K562 (cell line): ENCODE measurements around the gene GCDH. TPM values are rescaled to one million over a fixed set of nuclear protein-coding genes. Genes with fewer than 3 reads are reported as not detected.

Experiments used
- ARNT ChIP-seq, 2 experiments: fragments of 450-650 bp; IDR thresholded peaks; 2 replicates each; pipeline ENCODE4 v1.6.1; 2016; ENCODE audit warnings: mild to moderate bottlenecking in 1 of 2
- CBFA2T2 ChIP-seq: fragments of 450-650 bp; conservative IDR thresholded peaks from 2 replicates; pipeline ENCODE4 v1.6.1; 2017; ENCODE audit warnings: mild to moderate bottlenecking
- NRF1 ChIP-seq, 2 experiments: fragments of 450-650 bp; IDR thresholded peaks in 1 of 2; conservative IDR thresholded peaks in 1 of 2; 2 replicates each; pipeline ENCODE4 v1.6.1; 2014; ENCODE audit warnings: mild to moderate bottlenecking in 2 of 2
- POLR3A ChIP-seq: IDR thresholded peaks from 2 replicates; pipeline ENCODE4 v1.6.1; 2011; ENCODE audit warnings: borderline replicate concordance, mild to moderate bottlenecking, moderate library complexity; ENCODE audit not compliant: insufficient read length, insufficient read depth; ENCODE audit errors: extremely low read depth
- RBM22 ChIP-seq: fragments of 200-400 bp; formaldehyde crosslinking; IDR thresholded peaks from 2 replicates; pipeline ENCODE4 v1.6.1; 2018; ENCODE audit warnings: low read length, low read depth; ENCODE audit not compliant: poor library complexity, severe bottlenecking
- RBM34 ChIP-seq: fragments of 200-400 bp; formaldehyde crosslinking; IDR thresholded peaks from 2 replicates; pipeline ENCODE4 v1.6.1; 2018; ENCODE audit warnings: low read length, borderline replicate concordance; ENCODE audit not compliant: insufficient read depth
- STAT5A ChIP-seq: IDR thresholded peaks from 2 replicates; pipeline ENCODE4 v1.6.1; 2012; ENCODE audit warnings: low read length, inconsistent platforms, borderline replicate concordance
- YBX1 ChIP-seq: fragments of 450-650 bp; IDR thresholded peaks from 2 replicates; pipeline ENCODE4 v1.7.1; 2016; ENCODE audit warnings: mild to moderate bottlenecking
- YY1 ChIP-seq, 3 experiments: IDR thresholded peaks; 2 replicates each; pipeline ENCODE4 v1.6.1; 2011; ENCODE audit warnings: low read length in 2 of 3, mild to moderate bottlenecking in 2 of 3, moderate library complexity in 2 of 3, borderline replicate concordance in 1 of 3, control low read depth in 1 of 3, low read depth in 1 of 3; ENCODE audit not compliant: insufficient read depth in 3 of 3, insufficient replicate concordance in 2 of 3, control insufficient read depth in 1 of 3, insufficient read length in 1 of 3; ENCODE audit errors: extremely low read depth in 1 of 3
- ZNF121 ChIP-seq: sonication (generic); formaldehyde crosslinking; conservative IDR thresholded peaks from 2 replicates; pipeline ENCODE4 v1.8.0; 2022; ENCODE audit warnings: missing genetic modification reagents
- ZNF124 ChIP-seq: sonication (generic); formaldehyde crosslinking; IDR thresholded peaks from 2 replicates; pipeline ENCODE4 v1.8.1; 2022; ENCODE audit warnings: missing genetic modification reagents
- ZNF717 ChIP-seq: fragments of 250-450 bp; sonication (Bioruptor Pico); IDR thresholded peaks from 2 replicates; pipeline ENCODE4 v1.5.0; 2021
- polyA plus RNA-seq, 8 experiments: library from polyadenylated mRNA; depleted of rRNA in 4 of 8; stranded (reverse) in 5 of 8; unstranded in 3 of 8; fragments of >200 nt; fragmentation: Nextera tagmentation in 2 of 8; fragmentation: Illumina TruSeq in 1 of 8; extraction: Ambion mirVana in 2 of 8; extraction: Trizol in 1 of 8; gene quantifications; 2 replicates each; pipeline versions ENCODE4 v1.2.1 to v1.2.3, GENCODE V29; 2011 to 2014; ENCODE audit warnings: inconsistent platforms in 1 of 8, missing spikeins in 1 of 8
- total RNA-seq, 7 experiments: library from RNA; depleted of rRNA in 6 of 7; stranded (reverse); fragments of >200 nt in 6 of 7; fragmentation: Illumina TruSeq in 2 of 7; extraction: Trizol in 2 of 7; gene quantifications; 2 replicates each; pipeline versions ENCODE4 v1.2.1 to v1.2.3, GENCODE V29; 2011 to 2021; ENCODE audit warnings: low replicate concordance in 1 of 7
- TF ChIP-seq, protein P1 (sequence below): sonication (generic); formaldehyde crosslinking; IDR thresholded peaks from 2 replicates; pipeline ENCODE4 v1.8.1; 2023; ENCODE audit warnings: mild to moderate bottlenecking, missing genetic modification reagents
- TF ChIP-seq, protein P2 (sequence below): fragments of 250-450 bp; sonication (Bioruptor Pico); IDR thresholded peaks from 2 replicates; pipeline ENCODE4 v1.4.0; 2020; ENCODE audit warnings: mild to moderate bottlenecking
- TF ChIP-seq, protein P3 (sequence below): fragments of 450-650 bp; IDR thresholded peaks from 2 replicates; pipeline ENCODE4 v1.6.1; 2016; ENCODE audit warnings: low read depth, mild to moderate bottlenecking, moderate library complexity
- TF ChIP-seq, protein P4 (sequence below): fragments of 250-450 bp; sonication (Bioruptor Pico); IDR thresholded peaks from 2 replicates; pipeline ENCODE4 v1.8.0; 2022; ENCODE audit warnings: moderate library complexity, mild to moderate bottlenecking, inconsistent platforms
- TF ChIP-seq, protein P5 (sequence below): fragments of 450-650 bp; IDR thresholded peaks from 2 replicates; pipeline ENCODE4 v1.6.1; 2017; ENCODE audit warnings: antibody characterized with exemption, mild to moderate bottlenecking

GCDH gene
- total and polyA plus RNA-seq, 9 of the 15 experiments (the other 6 are each of a cell fraction or from before 2014, with no cell fraction given) = 2.9 to 50.8 (median 19.1) TPM

DNA sequence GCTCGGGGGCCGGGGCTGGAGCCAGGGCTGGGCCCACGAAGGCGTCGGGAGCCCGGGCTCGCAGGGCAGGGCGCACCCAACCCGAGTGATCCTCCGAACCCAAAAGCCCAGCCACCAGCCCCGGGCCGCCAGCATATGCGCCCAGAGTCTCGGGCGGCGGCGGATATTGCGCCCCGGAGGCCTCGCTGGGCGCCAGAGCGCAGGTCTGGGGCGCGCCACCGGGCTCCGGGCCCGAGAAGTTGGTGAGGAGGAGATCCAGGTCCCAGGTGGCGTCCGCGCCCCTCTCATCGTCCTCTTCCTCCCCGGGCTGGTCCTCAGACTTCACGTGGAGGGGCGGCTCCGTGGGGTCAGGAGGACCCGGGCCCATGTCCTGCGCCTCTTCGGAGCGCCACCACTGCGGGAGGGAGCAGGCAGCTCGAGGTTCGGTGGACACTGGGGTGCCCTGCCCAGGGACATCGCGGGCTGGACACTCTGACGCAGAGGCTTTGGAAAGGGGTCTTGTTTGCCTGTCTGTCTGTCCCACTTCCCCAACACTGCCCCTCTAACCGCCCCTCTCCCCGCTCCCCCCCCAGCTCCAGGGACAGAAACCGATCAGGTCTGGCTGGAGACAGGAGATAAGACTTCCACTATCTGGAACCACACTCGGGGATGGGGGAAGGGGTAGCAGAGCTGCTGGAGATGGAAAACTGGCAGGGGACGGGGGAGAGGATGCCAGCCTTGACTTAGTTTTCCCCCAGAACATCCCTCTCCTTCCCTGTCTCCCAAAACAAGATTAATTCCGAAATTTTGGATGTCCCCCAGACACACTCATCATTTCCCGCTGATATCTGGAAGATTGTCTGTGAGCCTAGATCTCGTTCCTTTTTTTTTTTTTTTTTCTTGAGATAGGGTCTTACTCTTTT, 5.0 kb upstream of the GCDH start (continued):
- no peak for TF ChIP-seq YY1 (IDR thresholded peaks at IDR 0.05; ENCODE audit: borderline replicate concordance in 1 of 3, control insufficient read depth in 1 of 3, extremely low read depth in 1 of 3, insufficient read depth in 3 of 3, insufficient read length in 1 of 3, insufficient replicate concordance in 2 of 3, low read depth in 1 of 3, low read length in 2 of 3)
- TF ChIP-seq POLR3A = no peak
- no peak for TF ChIP-seq YBX1
- no peak for TF ChIP-seq ZNF121 (CRISPR knock-in tag)
- peak; percentile 78 for TF ChIP-seq STAT5A
- TF ChIP-seq ZNF717 (CRISPR knock-in tag) = no peak
- TF ChIP-seq, protein P1, sequence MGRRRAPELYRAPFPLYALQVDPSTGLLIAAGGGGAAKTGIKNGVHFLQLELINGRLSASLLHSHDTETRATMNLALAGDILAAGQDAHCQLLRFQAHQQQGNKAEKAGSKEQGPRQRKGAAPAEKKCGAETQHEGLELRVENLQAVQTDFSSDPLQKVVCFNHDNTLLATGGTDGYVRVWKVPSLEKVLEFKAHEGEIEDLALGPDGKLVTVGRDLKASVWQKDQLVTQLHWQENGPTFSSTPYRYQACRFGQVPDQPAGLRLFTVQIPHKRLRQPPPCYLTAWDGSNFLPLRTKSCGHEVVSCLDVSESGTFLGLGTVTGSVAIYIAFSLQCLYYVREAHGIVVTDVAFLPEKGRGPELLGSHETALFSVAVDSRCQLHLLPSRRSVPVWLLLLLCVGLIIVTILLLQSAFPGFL (CRISPR knock-in tag) = no peak
- TF ChIP-seq, protein P2, sequence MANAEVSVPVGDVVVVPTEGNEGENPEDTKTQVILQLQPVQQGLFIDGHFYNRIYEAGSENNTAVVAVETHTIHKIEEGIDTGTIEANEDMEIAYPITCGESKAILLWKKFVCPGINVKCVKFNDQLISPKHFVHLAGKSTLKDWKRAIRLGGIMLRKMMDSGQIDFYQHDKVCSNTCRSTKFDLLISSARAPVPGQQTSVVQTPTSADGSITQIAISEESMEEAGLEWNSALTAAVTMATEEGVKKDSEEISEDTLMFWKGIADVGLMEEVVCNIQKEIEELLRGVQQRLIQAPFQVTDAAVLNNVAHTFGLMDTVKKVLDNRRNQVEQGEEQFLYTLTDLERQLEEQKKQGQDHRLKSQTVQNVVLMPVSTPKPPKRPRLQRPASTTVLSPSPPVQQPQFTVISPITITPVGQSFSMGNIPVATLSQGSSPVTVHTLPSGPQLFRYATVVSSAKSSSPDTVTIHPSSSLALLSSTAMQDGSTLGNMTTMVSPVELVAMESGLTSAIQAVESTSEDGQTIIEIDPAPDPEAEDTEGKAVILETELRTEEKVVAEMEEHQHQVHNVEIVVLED (CRISPR knock-in tag) = no peak
- TF ChIP-seq ZNF124 (CRISPR knock-in tag) = no peak
- no peak for TF ChIP-seq NRF1 (conservative IDR thresholded peaks at IDR 0.05 in 1 of 2, IDR thresholded peaks at IDR 0.05 in 1 of 2)
- TF ChIP-seq, protein P3, sequence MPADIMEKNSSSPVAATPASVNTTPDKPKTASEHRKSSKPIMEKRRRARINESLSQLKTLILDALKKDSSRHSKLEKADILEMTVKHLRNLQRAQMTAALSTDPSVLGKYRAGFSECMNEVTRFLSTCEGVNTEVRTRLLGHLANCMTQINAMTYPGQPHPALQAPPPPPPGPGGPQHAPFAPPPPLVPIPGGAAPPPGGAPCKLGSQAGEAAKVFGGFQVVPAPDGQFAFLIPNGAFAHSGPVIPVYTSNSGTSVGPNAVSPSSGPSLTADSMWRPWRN = 0 out of 2 replicates have a peak, but pooled peaks have one; percentile 52
- TF ChIP-seq, protein P4, sequence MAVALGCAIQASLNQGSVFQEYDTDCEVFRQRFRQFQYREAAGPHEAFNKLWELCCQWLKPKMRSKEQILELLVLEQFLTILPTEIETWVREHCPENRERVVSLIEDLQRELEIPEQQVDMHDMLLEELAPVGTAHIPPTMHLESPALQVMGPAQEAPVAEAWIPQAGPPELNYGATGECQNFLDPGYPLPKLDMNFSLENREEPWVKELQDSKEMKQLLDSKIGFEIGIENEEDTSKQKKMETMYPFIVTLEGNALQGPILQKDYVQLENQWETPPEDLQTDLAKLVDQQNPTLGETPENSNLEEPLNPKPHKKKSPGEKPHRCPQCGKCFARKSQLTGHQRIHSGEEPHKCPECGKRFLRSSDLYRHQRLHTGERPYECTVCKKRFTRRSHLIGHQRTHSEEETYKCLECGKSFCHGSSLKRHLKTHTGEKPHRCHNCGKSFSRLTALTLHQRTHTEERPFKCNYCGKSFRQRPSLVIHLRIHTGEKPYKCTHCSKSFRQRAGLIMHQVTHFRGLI (CRISPR knock-in tag) = no peak
- TF ChIP-seq RBM22 = no peak
- no peak for TF ChIP-seq RBM34
- TF ChIP-seq ARNT (IDR thresholded peaks at IDR 0.05) = peak; percentile 62 to 73; a peak in 3 of 4 replicates
- TF ChIP-seq CBFA2T2 = peak; percentile 93
- TF ChIP-seq, protein P5, sequence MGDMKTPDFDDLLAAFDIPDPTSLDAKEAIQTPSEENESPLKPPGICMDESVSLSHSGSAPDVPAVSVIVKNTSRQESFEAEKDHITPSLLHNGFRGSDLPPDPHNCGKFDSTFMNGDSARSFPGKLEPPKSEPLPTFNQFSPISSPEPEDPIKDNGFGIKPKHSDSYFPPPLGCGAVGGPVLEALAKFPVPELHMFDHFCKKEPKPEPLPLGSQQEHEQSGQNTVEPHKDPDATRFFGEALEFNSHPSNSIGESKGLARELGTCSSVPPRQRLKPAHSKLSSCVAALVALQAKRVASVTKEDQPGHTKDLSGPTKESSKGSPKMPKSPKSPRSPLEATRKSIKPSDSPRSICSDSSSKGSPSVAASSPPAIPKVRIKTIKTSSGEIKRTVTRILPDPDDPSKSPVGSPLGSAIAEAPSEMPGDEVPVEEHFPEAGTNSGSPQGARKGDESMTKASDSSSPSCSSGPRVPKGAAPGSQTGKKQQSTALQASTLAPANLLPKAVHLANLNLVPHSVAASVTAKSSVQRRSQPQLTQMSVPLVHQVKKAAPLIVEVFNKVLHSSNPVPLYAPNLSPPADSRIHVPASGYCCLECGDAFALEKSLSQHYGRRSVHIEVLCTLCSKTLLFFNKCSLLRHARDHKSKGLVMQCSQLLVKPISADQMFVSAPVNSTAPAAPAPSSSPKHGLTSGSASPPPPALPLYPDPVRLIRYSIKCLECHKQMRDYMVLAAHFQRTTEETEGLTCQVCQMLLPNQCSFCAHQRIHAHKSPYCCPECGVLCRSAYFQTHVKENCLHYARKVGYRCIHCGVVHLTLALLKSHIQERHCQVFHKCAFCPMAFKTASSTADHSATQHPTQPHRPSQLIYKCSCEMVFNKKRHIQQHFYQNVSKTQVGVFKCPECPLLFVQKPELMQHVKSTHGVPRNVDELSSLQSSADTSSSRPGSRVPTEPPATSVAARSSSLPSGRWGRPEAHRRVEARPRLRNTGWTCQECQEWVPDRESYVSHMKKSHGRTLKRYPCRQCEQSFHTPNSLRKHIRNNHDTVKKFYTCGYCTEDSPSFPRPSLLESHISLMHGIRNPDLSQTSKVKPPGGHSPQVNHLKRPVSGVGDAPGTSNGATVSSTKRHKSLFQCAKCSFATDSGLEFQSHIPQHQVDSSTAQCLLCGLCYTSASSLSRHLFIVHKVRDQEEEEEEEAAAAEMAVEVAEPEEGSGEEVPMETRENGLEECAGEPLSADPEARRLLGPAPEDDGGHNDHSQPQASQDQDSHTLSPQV = peak; percentile 17; the same call in 1 of the 2 replicates
